HCT116 (cell line): ENCODE results near the gene FLT3.

Source experiments
- ELF1 ChIP-seq: IDR thresholded peaks from 2 replicates; pipeline ENCODE4 v1.6.1; 2012; ENCODE audit warnings: low read depth, borderline replicate concordance
- EZH2 ChIP-seq: fragments of 200-600 bp; sonication (generic); IDR thresholded peaks from 2 replicates; pipeline ENCODE4 v1.6.1; 2017; ENCODE audit warnings: antibody characterized with exemption, mixed run types
- POLR2A ChIP-seq: IDR thresholded peaks from 2 replicates; pipeline ENCODE4 v1.7.0; 2011; ENCODE audit warnings: borderline replicate concordance; ENCODE audit not compliant: insufficient read depth, insufficient read length; ENCODE audit errors: extremely low read depth
- TF ChIP-seq, protein P1 (sequence below), 3 experiments: fragments of 200-600 bp in 1 of 3; sonication (generic) in 1 of 3; IDR thresholded peaks in 2 of 3; conservative IDR thresholded peaks in 1 of 3; 2 replicates each; pipeline ENCODE4 v1.5.1; 2012 to 2017; ENCODE audit warnings: low read depth in 2 of 3, low read length in 2 of 3, antibody characterized with exemption in 1 of 3, borderline replicate concordance in 1 of 3, control low read depth in 1 of 3, mild to moderate bottlenecking in 1 of 3, mixed read lengths in 1 of 3, mixed run types in 1 of 3, moderate library complexity in 1 of 3; ENCODE audit not compliant: insufficient read depth in 1 of 3

DNA sequence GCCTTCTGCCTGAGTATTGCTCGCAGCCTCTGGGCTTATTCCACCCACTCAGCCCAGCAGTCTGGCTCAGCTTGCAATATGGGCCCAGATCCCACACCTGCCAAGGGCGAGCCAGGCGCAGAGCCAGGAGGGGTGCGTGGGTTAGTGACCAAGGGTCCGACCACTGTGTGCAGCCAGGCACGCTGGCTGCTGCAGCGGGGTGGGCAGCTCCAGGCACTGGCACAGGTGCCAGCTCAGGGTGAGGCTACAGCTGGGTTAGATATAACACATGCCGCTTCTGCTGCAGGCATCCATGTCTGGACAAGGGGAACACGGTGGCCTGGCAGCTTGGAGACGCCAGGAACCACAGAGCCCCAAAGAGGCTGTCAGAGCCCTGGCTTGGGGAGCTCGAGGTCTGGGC is 99.3 kb downstream of the FLT3 start:
- TF ChIP-seq, protein P1, sequence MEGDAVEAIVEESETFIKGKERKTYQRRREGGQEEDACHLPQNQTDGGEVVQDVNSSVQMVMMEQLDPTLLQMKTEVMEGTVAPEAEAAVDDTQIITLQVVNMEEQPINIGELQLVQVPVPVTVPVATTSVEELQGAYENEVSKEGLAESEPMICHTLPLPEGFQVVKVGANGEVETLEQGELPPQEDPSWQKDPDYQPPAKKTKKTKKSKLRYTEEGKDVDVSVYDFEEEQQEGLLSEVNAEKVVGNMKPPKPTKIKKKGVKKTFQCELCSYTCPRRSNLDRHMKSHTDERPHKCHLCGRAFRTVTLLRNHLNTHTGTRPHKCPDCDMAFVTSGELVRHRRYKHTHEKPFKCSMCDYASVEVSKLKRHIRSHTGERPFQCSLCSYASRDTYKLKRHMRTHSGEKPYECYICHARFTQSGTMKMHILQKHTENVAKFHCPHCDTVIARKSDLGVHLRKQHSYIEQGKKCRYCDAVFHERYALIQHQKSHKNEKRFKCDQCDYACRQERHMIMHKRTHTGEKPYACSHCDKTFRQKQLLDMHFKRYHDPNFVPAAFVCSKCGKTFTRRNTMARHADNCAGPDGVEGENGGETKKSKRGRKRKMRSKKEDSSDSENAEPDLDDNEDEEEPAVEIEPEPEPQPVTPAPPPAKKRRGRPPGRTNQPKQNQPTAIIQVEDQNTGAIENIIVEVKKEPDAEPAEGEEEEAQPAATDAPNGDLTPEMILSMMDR (IDR thresholded peaks at IDR 0.05 in 2 of 3, conservative IDR thresholded peaks at IDR 0.05 in 1 of 3; ENCODE audit: borderline replicate concordance in 1 of 3, insufficient read depth in 1 of 3, low read depth in 2 of 3, low read length in 2 of 3), result no peak
- no peak for TF ChIP-seq EZH2
- TF ChIP-seq POLR2A, result no peak
- no peak for TF ChIP-seq ELF1
